ENCODE data around the gene ABHD17A. TPM values are rescaled to one million over a fixed set of nuclear protein-coding genes. Genes with fewer than 3 reads are reported as not detected.
"Not testable (repeated sequence)": the region's sequence is repeated elsewhere in the genome, so short reads cannot be mapped to it uniquely, and the experiment has no call there.

Gene ABHD17A
- polyA plus RNA-seq, 4 donors, result 49.1 to 79.6 (median 62.0) TPM

DNA sequence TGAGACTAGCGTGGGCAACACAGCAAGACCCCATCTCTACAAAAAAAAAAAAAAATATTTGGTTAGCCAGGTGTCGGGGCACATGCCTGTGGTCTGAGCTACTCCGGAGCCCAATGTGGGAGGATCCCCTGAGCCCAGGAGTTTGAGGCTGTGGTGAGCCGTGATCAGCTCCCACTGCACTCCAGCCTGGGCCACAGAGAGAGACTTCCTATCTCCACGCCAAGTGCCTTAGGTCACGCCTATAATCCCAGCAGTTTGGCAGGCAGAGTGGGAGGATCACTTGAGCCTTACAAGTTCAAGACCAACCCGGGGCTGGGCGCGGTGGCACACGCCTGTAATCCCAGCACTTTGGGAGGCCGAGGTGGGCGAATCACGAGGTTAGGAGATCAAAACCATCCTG, 11.2 kb upstream of the ABHD17A start:
- H3K27me3 ChIP-seq (ENCODE audit: control insufficient read depth in 3 of 3, insufficient read depth in 3 of 3, low read length in 3 of 3), result no peaks in the 10 kb centered on the region
- H3K36me3 ChIP-seq (ENCODE audit: control insufficient read depth in 3 of 3, insufficient read depth in 2 of 3, low read depth in 1 of 3, low read length in 3 of 3), result no peaks in the 10 kb centered on the region
- FAIRE-seq (no peak), DNase-seq (no peak)
- 64 to 75% (median 74%) methylated on average over 13 of the region's 13 CpGs for WGBS, 3 donors
- H3K27ac ChIP-seq (ENCODE audit: low read depth in 1 of 3, low read length in 2 of 3), result no peak overlapping the region
- no peaks in the 10 kb centered on the region for H3K9me3 ChIP-seq (ENCODE audit: control insufficient read depth in 2 of 2, insufficient read depth in 1 of 2, low read depth in 1 of 2, low read length in 1 of 2)
- no peak overlapping the region for H3K4me3 ChIP-seq (ENCODE audit: low read depth in 1 of 3, low read length in 3 of 3)
- peaks cover 0 to 8% (median 0%) of the 10 kb centered on the region in 3 donors for H3K4me1 ChIP-seq (ENCODE audit: control insufficient read depth in 3 of 3, insufficient read depth in 2 of 3, low read depth in 1 of 3, low read length in 2 of 3)

DNA sequence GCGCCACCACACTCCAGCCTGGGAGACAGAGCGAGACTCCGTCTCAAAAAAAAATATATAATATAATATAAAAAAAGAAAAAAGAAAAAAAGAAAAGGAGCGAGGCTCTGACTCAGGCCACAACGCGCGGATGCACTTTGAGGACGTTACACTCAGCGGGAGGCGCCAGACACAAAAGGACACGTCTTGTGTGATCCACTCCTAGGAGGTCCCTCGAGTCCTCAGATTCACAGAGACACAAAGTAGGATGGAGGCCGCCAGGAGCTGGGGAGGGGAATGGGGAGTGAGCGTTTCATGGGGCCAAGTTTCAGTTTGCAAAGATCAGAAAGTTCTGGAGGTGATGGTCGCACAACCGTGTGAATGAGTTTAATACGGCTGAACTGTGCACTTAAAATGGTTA, 8.5 kb upstream of the ABHD17A start:
- Histone ChIP-seq H3K27ac (ENCODE audit: low read depth in 1 of 3, low read length in 2 of 3) (no peak overlapping the region), H3K36me3 (ENCODE audit: control insufficient read depth in 3 of 3, insufficient read depth in 2 of 3, low read depth in 1 of 3, low read length in 3 of 3) (no peaks in the 10 kb centered on the region), H3K9me3 (ENCODE audit: control insufficient read depth in 2 of 2, insufficient read depth in 1 of 2, low read depth in 1 of 2, low read length in 1 of 2) (no peaks in the 10 kb centered on the region), H3K27me3 (ENCODE audit: control insufficient read depth in 3 of 3, insufficient read depth in 3 of 3, low read length in 3 of 3) (no peaks in the 10 kb centered on the region), H3K4me1 (ENCODE audit: control insufficient read depth in 3 of 3, insufficient read depth in 2 of 3, low read depth in 1 of 3, low read length in 2 of 3) (peaks cover 0 to 8% (median 0%) of the 10 kb centered on the region in 3 donors), H3K4me3 (ENCODE audit: low read depth in 1 of 3, low read length in 3 of 3) (no peak overlapping the region)
- DNase-seq (no peak), FAIRE-seq (no peak)
- 87 to 89% (median 87%) methylated on average over 17 of the region's 17 CpGs for WGBS, 3 donors

- Histone ChIP-seq H3K4me3 (ENCODE audit: low read depth in 1 of 3, low read length in 3 of 3) (no peak overlapping the region), H3K27ac (ENCODE audit: low read depth in 1 of 3, low read length in 2 of 3) (no peak overlapping the region), H3K27me3 (ENCODE audit: control insufficient read depth in 3 of 3, insufficient read depth in 3 of 3, low read length in 3 of 3) (no peaks in the 10 kb centered on the region), H3K9me3 (ENCODE audit: control insufficient read depth in 2 of 2, insufficient read depth in 1 of 2, low read depth in 1 of 2, low read length in 1 of 2) (no peaks in the 10 kb centered on the region), H3K36me3 (ENCODE audit: control insufficient read depth in 3 of 3, insufficient read depth in 2 of 3, low read depth in 1 of 3, low read length in 3 of 3) (no peaks in the 10 kb centered on the region), H3K4me1 (ENCODE audit: control insufficient read depth in 3 of 3, insufficient read depth in 2 of 3, low read depth in 1 of 3, low read length in 2 of 3) (no peaks in the 10 kb centered on the region)
- WGBS, 3 donors, result 94 to 100% (median 98%) methylated on average over 1 of the region's 1 CpG
- FAIRE-seq (no peak), DNase-seq (no peak)
These were observed 4.6 kb upstream of the ABHD17A start for GRCh38 chr19:1889907-1890306.

- Histone ChIP-seq H3K9me3 (ENCODE audit: control insufficient read depth in 2 of 2, insufficient read depth in 1 of 2, low read depth in 1 of 2, low read length in 1 of 2) (no peaks in the 10 kb centered on the region), H3K27ac (ENCODE audit: low read depth in 1 of 3, low read length in 2 of 3) (no peak overlapping the region), H3K27me3 (ENCODE audit: control insufficient read depth in 3 of 3, insufficient read depth in 3 of 3, low read length in 3 of 3) (no peaks in the 10 kb centered on the region), H3K4me1 (ENCODE audit: control insufficient read depth in 3 of 3, insufficient read depth in 2 of 3, low read depth in 1 of 3, low read length in 2 of 3) (peaks cover 0 to 11% (median 0%) of the 10 kb centered on the region in 3 donors), H3K36me3 (ENCODE audit: control insufficient read depth in 3 of 3, insufficient read depth in 2 of 3, low read depth in 1 of 3, low read length in 3 of 3) (peaks cover 0 to 5% (median 0%) of the 10 kb centered on the region in 3 donors), H3K4me3 (ENCODE audit: low read depth in 1 of 3, low read length in 3 of 3) (no peak overlapping the region)
- no peak for FAIRE-seq
- no peak for DNase-seq
- WGBS, 3 donors, result 83 to 92% (median 85%) methylated on average over 5 of the region's 5 CpGs
These were observed 3.1 kb upstream of the ABHD17A start for GRCh38 chr19:1888385-1888784.

GRCh38 chr19:1886360-1886759, 1.1 kb upstream of the ABHD17A start:
- Histone ChIP-seq H3K4me1 (ENCODE audit: control insufficient read depth in 3 of 3, insufficient read depth in 2 of 3, low read depth in 1 of 3, low read length in 2 of 3) (peaks cover 0 to 13% (median 5%) of the 10 kb centered on the region in 3 donors), H3K36me3 (ENCODE audit: control insufficient read depth in 3 of 3, insufficient read depth in 2 of 3, low read depth in 1 of 3, low read length in 3 of 3) (peaks cover 0 to 23% (median 0%) of the 10 kb centered on the region in 3 donors)
- not testable (repeated sequence) for H3K27me3 ChIP-seq (ENCODE audit: control insufficient read depth in 3 of 3, insufficient read depth in 3 of 3, low read length in 3 of 3); FAIRE-seq; DNase-seq; H3K27ac ChIP-seq (ENCODE audit: low read depth in 1 of 3, low read length in 2 of 3); H3K9me3 ChIP-seq (ENCODE audit: control insufficient read depth in 2 of 2, insufficient read depth in 1 of 2, low read depth in 1 of 2, low read length in 1 of 2); H3K4me3 ChIP-seq (ENCODE audit: low read depth in 1 of 3, low read length in 3 of 3)
- WGBS, 3 donors, result 91 to 93% (median 92%) methylated on average over 15 of the region's 15 CpGs

GRCh38 chr19:1884719-1885334, 469 bp downstream of the ABHD17A start:
- FAIRE-seq, result no peak
- peak overlapping the region; percentile 76 to 80 (median 77) for H3K27ac ChIP-seq (ENCODE audit: low read depth in 1 of 3, low read length in 2 of 3)
- H3K9me3 ChIP-seq (ENCODE audit: control insufficient read depth in 2 of 2, insufficient read depth in 1 of 2, low read depth in 1 of 2, low read length in 1 of 2), result no peaks in the 10 kb centered on the region

DNA sequence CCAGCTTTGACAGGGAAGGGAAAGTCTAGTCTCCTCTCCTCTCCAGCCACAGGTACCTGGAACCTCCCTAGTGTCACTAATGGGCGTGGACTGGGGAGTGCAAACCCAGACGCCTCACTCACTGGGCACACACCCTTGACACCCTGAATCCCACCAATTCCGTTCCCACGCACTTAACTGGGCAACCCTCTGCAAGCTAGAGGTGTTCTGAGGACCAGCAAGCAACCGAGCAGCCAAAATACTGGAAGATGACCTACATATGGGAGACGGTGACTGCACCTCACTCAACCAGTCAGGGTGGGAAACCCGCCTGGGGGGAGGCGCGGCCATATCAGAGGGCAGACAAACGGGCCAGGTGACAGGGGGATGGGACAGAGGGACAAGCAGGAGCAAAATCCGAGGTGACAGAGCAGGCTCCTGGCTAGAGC, 991 bp downstream of the ABHD17A start:
- no peaks in the 10 kb centered on the region for H3K27me3 ChIP-seq (ENCODE audit: control insufficient read depth in 3 of 3, insufficient read depth in 3 of 3, low read length in 3 of 3)
- peaks cover 0 to 13% (median 5%) of the 10 kb centered on the region in 3 donors for H3K4me1 ChIP-seq (ENCODE audit: control insufficient read depth in 3 of 3, insufficient read depth in 2 of 3, low read depth in 1 of 3, low read length in 2 of 3)
- peak overlapping the region; percentile 76 to 80 (median 77) for H3K27ac ChIP-seq (ENCODE audit: low read depth in 1 of 3, low read length in 2 of 3)
- peaks cover 0 to 35% (median 0%) of the 10 kb centered on the region in 3 donors for H3K36me3 ChIP-seq (ENCODE audit: control insufficient read depth in 3 of 3, insufficient read depth in 2 of 3, low read depth in 1 of 3, low read length in 3 of 3)
- 0 to 3% (median 0%) methylated on average over 11 of the region's 11 CpGs for WGBS, 3 donors
- FAIRE-seq, result no peak
- no peaks in the 10 kb centered on the region for H3K9me3 ChIP-seq (ENCODE audit: control insufficient read depth in 2 of 2, insufficient read depth in 1 of 2, low read depth in 1 of 2, low read length in 1 of 2)
- peak overlapping the region; percentile 83 to 98 (median 90) for H3K4me3 ChIP-seq (ENCODE audit: low read depth in 1 of 3, low read length in 3 of 3)
- peak; percentile 50 to 65 for DNase-seq

More at GRCh38 chr19:1884719-1885334, 469 bp downstream of the ABHD17A start:
- Histone ChIP-seq H3K4me1 (ENCODE audit: control insufficient read depth in 3 of 3, insufficient read depth in 2 of 3, low read depth in 1 of 3, low read length in 2 of 3) (peaks cover 0 to 13% (median 5%) of the 10 kb centered on the region in 3 donors), H3K27me3 (ENCODE audit: control insufficient read depth in 3 of 3, insufficient read depth in 3 of 3, low read length in 3 of 3) (no peaks in the 10 kb centered on the region), H3K36me3 (ENCODE audit: control insufficient read depth in 3 of 3, insufficient read depth in 2 of 3, low read depth in 1 of 3, low read length in 3 of 3) (peaks cover 0 to 35% (median 0%) of the 10 kb centered on the region in 3 donors), H3K4me3 (ENCODE audit: low read depth in 1 of 3, low read length in 3 of 3) (peak overlapping the region; percentile 83 to 98 (median 90))
- peak in 1 of 2 donors; percentile 45 for DNase-seq
- WGBS, 3 donors, result 0 to 1% (median 0%) methylated on average over 22 to 56 of the region's 56 CpGs

GRCh38 chr19:1883784-1884183, 1.5 kb downstream of the ABHD17A start:
- FAIRE-seq, result no peak
- Histone ChIP-seq H3K9me3 (ENCODE audit: control insufficient read depth in 2 of 2, insufficient read depth in 1 of 2, low read depth in 1 of 2, low read length in 1 of 2) (no peaks in the 10 kb centered on the region), H3K27ac (ENCODE audit: low read depth in 1 of 3, low read length in 2 of 3) (peak overlapping the region in 2 of 3 donors; percentile 42 to 77), H3K4me1 (ENCODE audit: control insufficient read depth in 3 of 3, insufficient read depth in 2 of 3, low read depth in 1 of 3, low read length in 2 of 3) (peaks cover 0 to 13% (median 5%) of the 10 kb centered on the region in 3 donors), H3K4me3 (ENCODE audit: low read depth in 1 of 3, low read length in 3 of 3) (peak overlapping the region in 2 of 3 donors; percentile 90 to 98), H3K27me3 (ENCODE audit: control insufficient read depth in 3 of 3, insufficient read depth in 3 of 3, low read length in 3 of 3) (no peaks in the 10 kb centered on the region), H3K36me3 (ENCODE audit: control insufficient read depth in 3 of 3, insufficient read depth in 2 of 3, low read depth in 1 of 3, low read length in 3 of 3) (peaks cover 0 to 37% (median 0%) of the 10 kb centered on the region in 3 donors)
- DNase-seq, result peak in 1 of 2 donors; percentile 37
- WGBS, 3 donors, result 15 to 30% (median 19%) methylated on average over 8 of the region's 8 CpGs

Data from small intestine (tissue), 7 donors.